Measurements from ENCODE around the gene GCC2. TPM values are rescaled to one million over a fixed set of nuclear protein-coding genes. Genes with fewer than 3 reads are reported as not detected.

The GCC2 gene
- total and polyA plus RNA-seq, 2 donors (not counting 3 experiments of a cell fraction or from before 2014, with no cell fraction given) = 4.1 to 38.7 TPM

GRCh38 chr2:108414256-108414876 lies 34.6 kb upstream of the GCC2 start:
- CTCF ChIA-PET = no interaction called here
- intact Hi-C loops (cut with micrococcal nuclease) = no loop called here

More at GRCh38 chr2:108414256-108414876, 34.6 kb upstream of the GCC2 start:
- Histone ChIP-seq H4K20me1 (replicated peaks; ENCODE audit: control insufficient read depth, extremely low read depth, insufficient read depth, low read length) (no peaks in the 10 kb centered on the region), H3K4me1 (ENCODE audit: control insufficient read depth, extremely low read depth, insufficient read depth, low read length) (no peaks in the 10 kb centered on the region), H3K36me3 (ENCODE audit: control insufficient read depth in 2 of 2, extremely low read depth in 1 of 2, insufficient read depth in 2 of 2, low read length in 2 of 2) (no peaks in the 10 kb centered on the region), H3K27ac (ENCODE audit: insufficient read depth, low read depth, low read length) (no peak overlapping the region), H3K4me2 (ENCODE audit: insufficient read depth, low read length) (no peak overlapping the region), H3K79me2 (ENCODE audit: control insufficient read depth, insufficient read depth, low read length) (no peaks in the 10 kb centered on the region), H3K4me3 (replicated peaks in 1 of 3; ENCODE audit: insufficient read depth in 1 of 3, low read depth in 1 of 3, low read length in 3 of 3) (no peak overlapping the region), H3K9me3 (replicated peaks; ENCODE audit: control insufficient read depth, insufficient read depth, low read length) (no peaks in the 10 kb centered on the region), H3K9ac (replicated peaks; ENCODE audit: extremely low read depth, insufficient read depth, low read length) (no peak overlapping the region), H3K9me1 (replicated peaks; ENCODE audit: control insufficient read depth, extremely low read depth, insufficient read depth, low read length) (no peaks in the 10 kb centered on the region), H3K27me3 (ENCODE audit: control insufficient read depth in 2 of 2, insufficient read depth in 2 of 2, low read length in 2 of 2) (peaks cover 0 to 8% of the 10 kb centered on the region in 2 experiments), H2AFZ (ENCODE audit: low read depth, low read length) (no peak overlapping the region)
- no TSS peak for BruUV-seq (replicated peaks)
- TF ChIP-seq MYC (IDR thresholded peaks at IDR 0.05; ENCODE audit: low read depth, low read length) = no peak
- no peak for TF ChIP-seq CTCF (IDR thresholded peaks at IDR 0.05; ENCODE audit: extremely low read depth in 1 of 2, insufficient read depth in 1 of 2, low read depth in 1 of 2, low read length in 2 of 2)
- TF ChIP-seq JUN (IDR thresholded peaks at IDR 0.05; ENCODE audit: borderline replicate concordance, insufficient read depth, insufficient read length, low read depth) = no peak
- TF ChIP-seq EZH2 (IDR thresholded peaks at IDR 0.05; ENCODE audit: borderline replicate concordance, low read depth, low read length, severe bottlenecking) = no peak
- TF ChIP-seq FOS (IDR thresholded peaks at IDR 0.05; ENCODE audit: borderline replicate concordance, insufficient read depth, low read length) = no peak
- TF ChIP-seq POLR2AphosphoS5 (IDR thresholded peaks at IDR 0.05; ENCODE audit: insufficient read depth, low read depth, low read length) = no peak
- dilution Hi-C loops (cut with MboI; ENCODE audit: extremely low pct_ligation_motif_present, low sequenced_read_pairs) = no loop called here
- FAIRE-seq (no peak), DNase-seq (ENCODE audit: low read depth, low spot score) (no peak)
- POLR2A ChIA-PET = no interaction called here
